ENCODE results near the gene CYLD.

Gene CYLD

DNA sequence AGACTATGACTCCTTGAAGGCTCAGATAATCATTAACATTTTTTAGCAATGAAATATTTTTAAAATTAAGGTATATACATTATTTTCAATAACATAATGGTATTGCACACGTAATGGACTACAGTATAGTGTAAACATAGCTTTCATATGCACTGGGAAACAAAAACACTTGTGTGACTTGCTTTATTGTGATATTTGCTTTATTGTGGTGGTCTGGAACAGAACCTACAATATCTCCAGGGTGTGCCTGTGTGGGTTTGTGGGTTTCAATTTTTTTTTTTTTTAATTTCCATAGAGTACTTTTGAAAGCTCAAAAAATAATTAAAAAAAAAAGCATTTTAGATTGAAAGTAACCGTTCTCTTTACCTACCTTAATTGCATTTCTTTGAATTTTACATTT lies 25.3 kb downstream of the CYLD start:
- no peaks in the 10 kb centered on the region for H3K79me1 ChIP-seq (ENCODE audit: low read length)
- no peak overlapping the region for H3K23ac ChIP-seq (ENCODE audit: low read length)
- H3K4me1 ChIP-seq (ENCODE audit: control insufficient read depth, low read depth, low read length): no peaks in the 10 kb centered on the region
- H3K9ac ChIP-seq (ENCODE audit: low read length): no peak overlapping the region
- no peak overlapping the region for H3K4me2 ChIP-seq (ENCODE audit: low read length)
- no peak overlapping the region for H2AK5ac ChIP-seq (ENCODE audit: low read length)
- H3K27ac ChIP-seq (ENCODE audit: low read depth, low read length): no peak overlapping the region
- no peak overlapping the region for H2BK15ac ChIP-seq (replicated peaks; ENCODE audit: low read depth)
- H3K27me3 ChIP-seq (ENCODE audit: insufficient read depth, low read length, poor library complexity): no peaks in the 10 kb centered on the region
- H3K4me3 ChIP-seq (ENCODE audit: low read length): no peak overlapping the region
- H3K56ac ChIP-seq (ENCODE audit: low read length): no peak overlapping the region
- DNase-seq: no peak
- H2BK120ac ChIP-seq (ENCODE audit: low read depth, low read length): no peak overlapping the region
- WGBS (ENCODE audit: extremely low coverage, insufficient coverage, low lambda C conversion rate): no CpG with 5 or more reads among the region's 2 CpGs
- no peak overlapping the region for H4K8ac ChIP-seq (ENCODE audit: low read depth, low read length)
- no peak overlapping the region for H2BK5ac ChIP-seq (ENCODE audit: low read length)
- no peak overlapping the region for H3K18ac ChIP-seq (ENCODE audit: low read length)
- no peaks in the 10 kb centered on the region for H3K79me2 ChIP-seq (ENCODE audit: control insufficient read depth, insufficient read depth, low read length)
- no peak overlapping the region for H3K4ac ChIP-seq (ENCODE audit: low read depth, low read length)
- no peaks in the 10 kb centered on the region for H3K36me3 ChIP-seq (ENCODE audit: control insufficient read depth, insufficient read depth, low read length)
- H4K5ac ChIP-seq (ENCODE audit: low read length): no peak overlapping the region

GRCh38 chr16:50771366-50771765 lies 29.5 kb downstream of the CYLD start:
- WGBS (ENCODE audit: extremely low coverage, insufficient coverage, low lambda C conversion rate): no CpG with 5 or more reads among the region's 3 CpGs
- no peak overlapping the region for H3K4me2 ChIP-seq (ENCODE audit: low read length)
- no peak overlapping the region for H2AK5ac ChIP-seq (ENCODE audit: low read length)
- no peak overlapping the region for H3K27ac ChIP-seq (ENCODE audit: low read depth, low read length)
- H2BK120ac ChIP-seq (ENCODE audit: low read depth, low read length): no peak overlapping the region
- H2BK5ac ChIP-seq (ENCODE audit: low read length): no peak overlapping the region
- no peak overlapping the region for H3K4ac ChIP-seq (ENCODE audit: low read depth, low read length)
- H3K79me2 ChIP-seq (ENCODE audit: control insufficient read depth, insufficient read depth, low read length): no peaks in the 10 kb centered on the region
- H3K18ac ChIP-seq (ENCODE audit: low read length): no peak overlapping the region
- no peak overlapping the region for H2BK15ac ChIP-seq (replicated peaks; ENCODE audit: low read depth)
- no peak overlapping the region for H4K8ac ChIP-seq (ENCODE audit: low read depth, low read length)
- H3K79me1 ChIP-seq (ENCODE audit: low read length): no peaks in the 10 kb centered on the region
- no peak overlapping the region for H3K23ac ChIP-seq (ENCODE audit: low read length)
- no peaks in the 10 kb centered on the region for H3K27me3 ChIP-seq (ENCODE audit: insufficient read depth, low read length, poor library complexity)
- no peaks in the 10 kb centered on the region for H3K36me3 ChIP-seq (ENCODE audit: control insufficient read depth, insufficient read depth, low read length)
- H3K4me1 ChIP-seq (ENCODE audit: control insufficient read depth, low read depth, low read length): no peaks in the 10 kb centered on the region
- H3K56ac ChIP-seq (ENCODE audit: low read length): no peak overlapping the region
- no peak for DNase-seq
- H3K9ac ChIP-seq (ENCODE audit: low read length): no peak overlapping the region
- no peak overlapping the region for H3K4me3 ChIP-seq (ENCODE audit: low read length)
- no peak overlapping the region for H4K5ac ChIP-seq (ENCODE audit: low read length)

DNA sequence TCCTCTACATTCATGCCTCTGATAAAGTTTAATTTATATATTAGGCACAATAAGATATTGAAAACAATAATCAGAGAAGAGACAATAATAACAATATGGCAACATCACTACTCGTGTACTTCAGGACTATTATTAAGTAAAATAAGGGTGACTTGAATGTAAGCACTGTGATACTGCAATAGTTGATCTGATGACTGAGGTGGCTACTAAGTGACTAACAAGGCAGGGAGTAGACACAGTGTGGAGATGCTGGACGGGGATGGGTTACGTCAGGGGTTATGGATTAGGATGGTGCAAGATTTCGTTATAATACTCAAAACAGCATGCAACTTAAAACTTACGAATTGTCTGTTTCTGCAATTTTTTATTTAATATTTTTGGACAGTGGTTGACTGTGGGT lies 32.5 kb downstream of the CYLD start:
- no CpG with 5 or more reads among the region's 5 CpGs for WGBS (ENCODE audit: extremely low coverage, insufficient coverage, low lambda C conversion rate)
- DNase-seq: no peak

GRCh38 chr16:50774960-50775359 lies 33.1 kb downstream of the CYLD start:
- no peaks in the 10 kb centered on the region for H3K27me3 ChIP-seq (ENCODE audit: insufficient read depth, low read length, poor library complexity)
- no peak overlapping the region for H3K4ac ChIP-seq (ENCODE audit: low read depth, low read length)
- no peaks in the 10 kb centered on the region for H3K79me2 ChIP-seq (ENCODE audit: control insufficient read depth, insufficient read depth, low read length)
- H3K4me2 ChIP-seq (ENCODE audit: low read length): no peak overlapping the region
- H3K36me3 ChIP-seq (ENCODE audit: control insufficient read depth, insufficient read depth, low read length): no peaks in the 10 kb centered on the region
- no peak overlapping the region for H3K18ac ChIP-seq (ENCODE audit: low read length)
- DNase-seq: no peak
- H4K5ac ChIP-seq (ENCODE audit: low read length): no peak overlapping the region
- H4K8ac ChIP-seq (ENCODE audit: low read depth, low read length): no peak overlapping the region
- no peak overlapping the region for H3K23ac ChIP-seq (ENCODE audit: low read length)
- H3K79me1 ChIP-seq (ENCODE audit: low read length): no peaks in the 10 kb centered on the region
- H3K4me1 ChIP-seq (ENCODE audit: control insufficient read depth, low read depth, low read length): no peaks in the 10 kb centered on the region
- H3K9ac ChIP-seq (ENCODE audit: low read length): no peak overlapping the region
- no peak overlapping the region for H2AK5ac ChIP-seq (ENCODE audit: low read length)
- no peak overlapping the region for H3K56ac ChIP-seq (ENCODE audit: low read length)
- H2BK120ac ChIP-seq (ENCODE audit: low read depth, low read length): no peak overlapping the region
- no peak overlapping the region for H3K4me3 ChIP-seq (ENCODE audit: low read length)
- WGBS (ENCODE audit: extremely low coverage, insufficient coverage, low lambda C conversion rate): no CpG with 5 or more reads among the region's 3 CpGs
- H3K27ac ChIP-seq (ENCODE audit: low read depth, low read length): no peak overlapping the region
- no peak overlapping the region for H2BK5ac ChIP-seq (ENCODE audit: low read length)
- no peak overlapping the region for H2BK15ac ChIP-seq (replicated peaks; ENCODE audit: low read depth)

More for the DNA sequence above, 32.5 kb downstream of the CYLD start:
- H3K79me1 ChIP-seq (ENCODE audit: low read length): no peaks in the 10 kb centered on the region
- no peak overlapping the region for H4K8ac ChIP-seq (ENCODE audit: low read depth, low read length)
- no peak overlapping the region for H3K23ac ChIP-seq (ENCODE audit: low read length)
- no peak overlapping the region for H2AK5ac ChIP-seq (ENCODE audit: low read length)
- no peak overlapping the region for H3K4me2 ChIP-seq (ENCODE audit: low read length)
- H3K4ac ChIP-seq (ENCODE audit: low read depth, low read length): no peak overlapping the region
- no peak overlapping the region for H3K4me3 ChIP-seq (ENCODE audit: low read length)
- H4K5ac ChIP-seq (ENCODE audit: low read length): no peak overlapping the region
- no peaks in the 10 kb centered on the region for H3K27me3 ChIP-seq (ENCODE audit: insufficient read depth, low read length, poor library complexity)
- no peaks in the 10 kb centered on the region for H3K4me1 ChIP-seq (ENCODE audit: control insufficient read depth, low read depth, low read length)
- no peak overlapping the region for H2BK5ac ChIP-seq (ENCODE audit: low read length)
- H3K56ac ChIP-seq (ENCODE audit: low read length): no peak overlapping the region
- no peak overlapping the region for H3K9ac ChIP-seq (ENCODE audit: low read length)
- H3K18ac ChIP-seq (ENCODE audit: low read length): no peak overlapping the region
- no peak overlapping the region for H2BK120ac ChIP-seq (ENCODE audit: low read depth, low read length)
- H3K36me3 ChIP-seq (ENCODE audit: control insufficient read depth, insufficient read depth, low read length): no peaks in the 10 kb centered on the region
- no peak overlapping the region for H2BK15ac ChIP-seq (replicated peaks; ENCODE audit: low read depth)
- no peaks in the 10 kb centered on the region for H3K79me2 ChIP-seq (ENCODE audit: control insufficient read depth, insufficient read depth, low read length)
- H3K27ac ChIP-seq (ENCODE audit: low read depth, low read length): no peak overlapping the region

DNA sequence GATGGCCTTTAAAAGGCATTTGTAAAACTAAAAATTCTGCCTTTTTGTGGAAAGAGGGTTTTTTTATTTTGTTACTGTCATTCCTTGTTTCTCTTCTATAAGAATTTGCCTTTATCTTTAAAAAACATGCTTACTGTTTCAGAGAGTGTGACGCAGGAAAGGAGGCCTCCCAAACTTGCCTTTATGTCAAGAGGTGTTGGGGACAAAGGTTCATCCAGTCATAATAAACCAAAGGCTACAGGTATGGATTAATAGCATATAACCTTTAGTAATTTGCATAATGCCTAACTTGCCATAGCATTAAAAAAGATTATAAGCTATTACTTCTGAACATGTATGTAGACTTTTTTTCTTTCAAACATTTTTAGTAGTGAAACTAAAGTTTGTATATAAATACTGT lies 34.2 kb downstream of the CYLD start:
- H3K36me3 ChIP-seq (ENCODE audit: control insufficient read depth, insufficient read depth, low read length): no peaks in the 10 kb centered on the region
- no peak overlapping the region for H3K27ac ChIP-seq (ENCODE audit: low read depth, low read length)
- no peak overlapping the region for H2BK5ac ChIP-seq (ENCODE audit: low read length)
- no peak overlapping the region for H4K5ac ChIP-seq (ENCODE audit: low read length)
- H3K79me2 ChIP-seq (ENCODE audit: control insufficient read depth, insufficient read depth, low read length): no peaks in the 10 kb centered on the region
- no peak for DNase-seq
- H2AK5ac ChIP-seq (ENCODE audit: low read length): no peak overlapping the region
- no peak overlapping the region for H4K8ac ChIP-seq (ENCODE audit: low read depth, low read length)
- no peak overlapping the region for H3K4me3 ChIP-seq (ENCODE audit: low read length)
- no peak overlapping the region for H3K56ac ChIP-seq (ENCODE audit: low read length)
- no peak overlapping the region for H2BK120ac ChIP-seq (ENCODE audit: low read depth, low read length)
- no peak overlapping the region for H3K18ac ChIP-seq (ENCODE audit: low read length)
- WGBS (ENCODE audit: extremely low coverage, insufficient coverage, low lambda C conversion rate): no CpG with 5 or more reads among the region's 1 CpG
- H3K9ac ChIP-seq (ENCODE audit: low read length): no peak overlapping the region
- H3K27me3 ChIP-seq (ENCODE audit: insufficient read depth, low read length, poor library complexity): no peaks in the 10 kb centered on the region
- H3K4me2 ChIP-seq (ENCODE audit: low read length): no peak overlapping the region
- no peaks in the 10 kb centered on the region for H3K4me1 ChIP-seq (ENCODE audit: control insufficient read depth, low read depth, low read length)
- H3K23ac ChIP-seq (ENCODE audit: low read length): no peak overlapping the region
- H3K79me1 ChIP-seq (ENCODE audit: low read length): no peaks in the 10 kb centered on the region
- no peak overlapping the region for H2BK15ac ChIP-seq (replicated peaks; ENCODE audit: low read depth)
- no peak overlapping the region for H3K4ac ChIP-seq (ENCODE audit: low read depth, low read length)

- Histone ChIP-seq H3K56ac (ENCODE audit: low read length) (no peak overlapping the region), H3K4me1 (ENCODE audit: control insufficient read depth, low read depth, low read length) (no peaks in the 10 kb centered on the region), H2AK5ac (ENCODE audit: low read length) (no peak overlapping the region), H3K18ac (ENCODE audit: low read length) (no peak overlapping the region), H3K23ac (ENCODE audit: low read length) (no peak overlapping the region), H3K27ac (ENCODE audit: low read depth, low read length) (no peak overlapping the region), H2BK15ac (replicated peaks; ENCODE audit: low read depth) (no peak overlapping the region), H3K27me3 (ENCODE audit: insufficient read depth, low read length, poor library complexity) (no peaks in the 10 kb centered on the region), H3K4ac (ENCODE audit: low read depth, low read length) (no peak overlapping the region), H3K9ac (ENCODE audit: low read length) (no peak overlapping the region), H3K36me3 (ENCODE audit: control insufficient read depth, insufficient read depth, low read length) (no peaks in the 10 kb centered on the region), H3K79me1 (ENCODE audit: low read length) (no peaks in the 10 kb centered on the region), H3K4me3 (ENCODE audit: low read length) (no peak overlapping the region), H2BK120ac (ENCODE audit: low read depth, low read length) (no peak overlapping the region), H4K8ac (ENCODE audit: low read depth, low read length) (no peak overlapping the region), H4K5ac (ENCODE audit: low read length) (no peak overlapping the region), H3K79me2 (ENCODE audit: control insufficient read depth, insufficient read depth, low read length) (no peaks in the 10 kb centered on the region), H3K4me2 (ENCODE audit: low read length) (no peak overlapping the region), H2BK5ac (ENCODE audit: low read length) (no peak overlapping the region)
- no peak for DNase-seq
- WGBS (ENCODE audit: extremely low coverage, insufficient coverage, low lambda C conversion rate): no CpG with 5 or more reads among the region's 1 CpG
Measured at GRCh38 chr16:50778284-50779163, 36.6 kb downstream of the CYLD start.

Measured in mesendoderm (in vitro differentiated cells).